NCI-H446 (cell line): Measurements from ENCODE around the gene HDAC9.
A peak's percentile ranks its signal among the peaks of the same experiment; 100 is the strongest.

Source experiments
- DNase-seq, 2 experiments: peaks; one replicate each; lab custom pipeline; 2025; lab: John Stamatoyannopoulos, UW

HDAC9 gene

DNA sequence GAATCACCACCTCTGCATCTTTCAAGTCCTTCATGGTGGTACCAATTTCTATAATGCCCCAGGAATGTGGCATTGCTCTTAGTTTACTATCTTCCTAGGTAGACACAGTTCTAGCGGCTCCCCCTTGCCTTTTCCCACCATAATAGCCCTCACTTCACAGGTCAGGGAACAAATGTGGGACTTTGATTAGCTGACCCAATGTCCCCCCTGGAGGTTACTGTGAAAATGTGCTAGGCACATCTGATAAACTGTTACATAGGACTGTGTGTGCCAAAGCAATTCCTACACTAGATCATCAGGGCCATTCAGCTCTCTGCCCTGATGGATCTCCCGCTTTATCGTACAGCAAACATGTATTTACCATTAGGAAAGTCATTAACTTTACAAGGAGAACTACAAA lies 527.9 kb downstream of the HDAC9 start:
- DNase-seq = no peak

DNA sequence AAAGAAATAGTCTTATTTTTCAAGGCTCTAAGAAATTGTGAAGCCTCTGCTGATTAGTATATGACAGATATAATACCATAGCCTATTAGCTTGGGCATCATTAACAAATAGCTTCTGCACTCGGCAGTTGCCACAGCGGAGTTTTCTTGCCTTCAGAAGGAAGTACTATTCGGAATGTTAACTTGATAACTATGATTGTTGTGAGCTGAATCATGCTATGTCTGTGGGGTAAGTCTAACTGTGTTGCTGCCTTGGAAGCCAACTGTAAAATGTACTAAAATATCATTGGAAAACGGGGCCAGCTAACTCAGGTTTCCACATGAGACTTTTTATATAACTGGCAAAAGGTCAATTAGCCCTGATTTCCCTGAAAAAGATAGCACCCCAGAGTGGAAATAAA lies 528.7 kb downstream of the HDAC9 start:
- no peak for DNase-seq

- no peak for DNase-seq
Observed at GRCh38 chr7:19026888-19027287, 531.3 kb downstream of the HDAC9 start.

GRCh38 chr7:19030281-19030680 lies 534.7 kb downstream of the HDAC9 start:
- DNase-seq = no peak

- peak in 1 of 2 experiments; percentile 15 for DNase-seq
Observed at GRCh38 chr7:19032942-19033341, 537.4 kb downstream of the HDAC9 start.

DNA sequence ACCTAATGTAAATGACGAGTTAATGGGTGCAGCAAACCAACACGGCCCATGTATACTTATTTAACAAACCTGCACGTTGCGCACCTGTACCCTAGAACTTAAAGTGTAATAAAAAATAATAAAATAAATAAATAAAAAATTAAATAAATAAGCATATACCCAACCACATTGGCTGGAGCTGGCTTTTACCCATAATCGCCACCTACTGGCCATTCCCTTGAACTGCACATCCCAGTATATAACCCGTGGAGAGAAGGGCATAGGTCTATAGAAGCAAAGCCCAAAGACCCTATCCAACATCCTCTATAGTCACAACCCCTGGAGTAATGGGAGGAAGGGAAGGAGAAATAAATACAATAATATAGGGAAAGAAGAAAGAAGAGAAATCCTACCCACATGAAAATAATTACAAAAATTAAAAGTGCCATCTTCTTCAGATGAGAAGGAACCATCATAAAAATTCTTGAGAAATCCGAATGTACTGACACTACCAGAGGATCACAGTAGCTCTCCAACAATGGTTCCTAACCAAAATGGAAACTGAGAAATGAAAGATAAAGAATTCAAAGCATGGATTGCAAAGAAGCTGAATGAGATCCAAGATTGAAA lies 556.3 kb downstream of the HDAC9 start:
- peak in 1 of 2 experiments; percentile 16 for DNase-seq
